ENCODE data around the gene COL4A2. TPM values are rescaled to one million over a fixed set of nuclear protein-coding genes. Genes with fewer than 3 reads are reported as not detected.

COL4A2 gene
- polyA plus RNA-seq, 2 of the 4 experiments (the other 2 are of a cell fraction) = 46.9 to 119 TPM

- Histone ChIP-seq H3K4me3 (no peak overlapping the region), H3K27ac (no peak overlapping the region), H3K4me1 (no peaks in the 10 kb centered on the region; the same call in 2 of the 3 replicates), H3K4me2 (no peak overlapping the region), H3K9me3 (no peaks in the 10 kb centered on the region)
- TF ChIP-seq HOXA7 (CRISPR knock-in tag; IDR thresholded peaks at IDR 0.05) = no peak
- TF ChIP-seq KDM5A (IDR thresholded peaks at IDR 0.05) = no peak
- no peak for TF ChIP-seq ESRRA (IDR thresholded peaks at IDR 0.05; ENCODE audit: borderline replicate concordance, low read length)
- no peak for TF ChIP-seq RNF2 (IDR thresholded peaks at IDR 0.05; ENCODE audit: borderline replicate concordance, low read depth)
- no peak for TF ChIP-seq JUN (IDR thresholded peaks at IDR 0.05)
- TF ChIP-seq MYC (IDR thresholded peaks at IDR 0.05; ENCODE audit: borderline replicate concordance, low read length) = no peak
- POLR2A ChIA-PET = no interaction called here
- 80% methylated on average over 19 of the region's 19 CpGs for WGBS (ENCODE audit: missing lambda C conversion rate)
- CTCF ChIA-PET = interaction anchor here (2.3 kb wide), 1 partner anchor 9 kb away, joined by 6 read pairs; no protein-coding TSS in a partner anchor
- ATAC-seq (no peak), FAIRE-seq (no peak), DNase-seq (ENCODE audit: low read depth in 1 of 2, low spot score in 1 of 2) (no peak)
Measured at GRCh38 chr13:110449219-110450015, 142.3 kb downstream of the COL4A2 start.

- Histone ChIP-seq H3K4me1 (no peaks in the 10 kb centered on the region; the same call in 2 of the 3 replicates), H3K4me2 (no peak overlapping the region), H3K27ac (no peak overlapping the region), H3K9me3 (no peaks in the 10 kb centered on the region), H3K4me3 (no peak overlapping the region)
- ChIA-PET CTCF (interaction anchor here (1.6 to 2.3 kb wide), 2 partner anchors 8 to 229 kb away, joined by 4 to 6 read pairs; no protein-coding TSS in a partner anchor), POLR2A (no interaction called here)
- FAIRE-seq (no peak), DNase-seq (ENCODE audit: low read depth in 1 of 2, low spot score in 1 of 2) (no peak), ATAC-seq (no peak)
- 88% methylated on average over 24 of the region's 24 CpGs for WGBS (ENCODE audit: missing lambda C conversion rate)
- TF ChIP-seq SMC3 (IDR thresholded peaks at IDR 0.05) = no peak
- no peak for TF ChIP-seq MAX (IDR thresholded peaks at IDR 0.05)
- no peak for TF ChIP-seq ESRRA (IDR thresholded peaks at IDR 0.05; ENCODE audit: borderline replicate concordance, low read length)
- no peak for TF ChIP-seq EP300 (IDR thresholded peaks at IDR 0.05)
- TF ChIP-seq FOSL2 (IDR thresholded peaks at IDR 0.05) = no peak
- TF ChIP-seq FOSL2 (CRISPR knock-in tag; IDR thresholded peaks at IDR 0.05) = no peak
- no peak for TF ChIP-seq ELK1 (IDR thresholded peaks at IDR 0.05; ENCODE audit: low read depth, low read length)
- TF ChIP-seq NR3C1 (IDR thresholded peaks at IDR 0.05) = no peak
- no peak for TF ChIP-seq PBX3 (IDR thresholded peaks at IDR 0.05)
- no peak for TF ChIP-seq HES2 (IDR thresholded peaks at IDR 0.05)
- TF ChIP-seq CHD2 (IDR thresholded peaks at IDR 0.05; ENCODE audit: low read length, partially characterized antibody) = no peak
- no peak for TF ChIP-seq HOXA7 (CRISPR knock-in tag; IDR thresholded peaks at IDR 0.05)
- no peak for TF ChIP-seq HDAC2 (IDR thresholded peaks at IDR 0.05)
- no peak for TF ChIP-seq EHF (CRISPR knock-in tag; IDR thresholded peaks at IDR 0.05)
- TF ChIP-seq HOXB5 (CRISPR knock-in tag; IDR thresholded peaks at IDR 0.05) = no peak
- TF ChIP-seq BHLHE40 (IDR thresholded peaks at IDR 0.05; ENCODE audit: low read depth, low read length) = no peak
- TF ChIP-seq PHF8 (IDR thresholded peaks at IDR 0.05; ENCODE audit: borderline replicate concordance, low read depth) = no peak
- no peak for TF ChIP-seq FOXS1 (CRISPR knock-in tag; IDR thresholded peaks at IDR 0.05)
Measured at GRCh38 chr13:110450016-110450900, 143.2 kb downstream of the COL4A2 start.
